ENCODE data around the gene SARDH. TPM values are rescaled to one million over a fixed set of nuclear protein-coding genes. Genes with fewer than 3 reads are reported as not detected.

SARDH gene
- total and polyA plus RNA-seq, 2 of the 8 experiments (the other 6 are each of a cell fraction or from before 2014, with no cell fraction given): 6.4 to 7.4 TPM

DNA sequence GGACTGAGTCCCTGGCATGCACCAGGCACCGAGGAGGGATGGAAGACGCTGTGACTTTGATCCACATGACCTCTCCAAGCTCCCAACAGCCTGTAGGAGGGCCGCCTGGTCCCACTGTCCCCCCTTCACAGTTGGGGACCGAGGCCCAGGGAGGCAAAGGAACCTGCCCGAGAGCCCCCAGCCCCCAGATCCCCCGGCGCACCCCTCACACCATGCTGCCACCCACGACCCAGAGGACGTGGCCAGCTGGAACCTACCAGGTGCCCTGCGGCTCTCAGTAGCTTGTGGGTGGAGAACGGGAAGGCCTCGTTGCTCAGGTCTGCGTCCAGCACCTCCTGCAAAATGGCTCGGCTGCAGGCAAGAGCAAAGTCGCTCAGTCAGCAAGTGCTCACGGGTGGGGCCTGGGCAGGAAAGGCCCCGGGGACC, 53.2 kb downstream of the SARDH start (continued):
- TF ChIP-seq, protein P1, sequence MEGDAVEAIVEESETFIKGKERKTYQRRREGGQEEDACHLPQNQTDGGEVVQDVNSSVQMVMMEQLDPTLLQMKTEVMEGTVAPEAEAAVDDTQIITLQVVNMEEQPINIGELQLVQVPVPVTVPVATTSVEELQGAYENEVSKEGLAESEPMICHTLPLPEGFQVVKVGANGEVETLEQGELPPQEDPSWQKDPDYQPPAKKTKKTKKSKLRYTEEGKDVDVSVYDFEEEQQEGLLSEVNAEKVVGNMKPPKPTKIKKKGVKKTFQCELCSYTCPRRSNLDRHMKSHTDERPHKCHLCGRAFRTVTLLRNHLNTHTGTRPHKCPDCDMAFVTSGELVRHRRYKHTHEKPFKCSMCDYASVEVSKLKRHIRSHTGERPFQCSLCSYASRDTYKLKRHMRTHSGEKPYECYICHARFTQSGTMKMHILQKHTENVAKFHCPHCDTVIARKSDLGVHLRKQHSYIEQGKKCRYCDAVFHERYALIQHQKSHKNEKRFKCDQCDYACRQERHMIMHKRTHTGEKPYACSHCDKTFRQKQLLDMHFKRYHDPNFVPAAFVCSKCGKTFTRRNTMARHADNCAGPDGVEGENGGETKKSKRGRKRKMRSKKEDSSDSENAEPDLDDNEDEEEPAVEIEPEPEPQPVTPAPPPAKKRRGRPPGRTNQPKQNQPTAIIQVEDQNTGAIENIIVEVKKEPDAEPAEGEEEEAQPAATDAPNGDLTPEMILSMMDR (IDR thresholded peaks at IDR 0.05; ENCODE audit: control extremely low read depth in 1 of 3, insufficient read depth in 1 of 3, low read depth in 1 of 3, low read length in 3 of 3): no peak
- TF ChIP-seq ZNF274 (IDR thresholded peaks at IDR 0.05; ENCODE audit: borderline replicate concordance, extremely low read depth, low read length): no peak
